SHP77 treated with DMSO at 0.1 percent for 48 hours (cell line): ENCODE data around the gene STK11.

Source experiments
- DNase-seq: peaks from one replicate; lab custom pipeline; 2025; lab: John Stamatoyannopoulos, UW

Gene STK11

DNA sequence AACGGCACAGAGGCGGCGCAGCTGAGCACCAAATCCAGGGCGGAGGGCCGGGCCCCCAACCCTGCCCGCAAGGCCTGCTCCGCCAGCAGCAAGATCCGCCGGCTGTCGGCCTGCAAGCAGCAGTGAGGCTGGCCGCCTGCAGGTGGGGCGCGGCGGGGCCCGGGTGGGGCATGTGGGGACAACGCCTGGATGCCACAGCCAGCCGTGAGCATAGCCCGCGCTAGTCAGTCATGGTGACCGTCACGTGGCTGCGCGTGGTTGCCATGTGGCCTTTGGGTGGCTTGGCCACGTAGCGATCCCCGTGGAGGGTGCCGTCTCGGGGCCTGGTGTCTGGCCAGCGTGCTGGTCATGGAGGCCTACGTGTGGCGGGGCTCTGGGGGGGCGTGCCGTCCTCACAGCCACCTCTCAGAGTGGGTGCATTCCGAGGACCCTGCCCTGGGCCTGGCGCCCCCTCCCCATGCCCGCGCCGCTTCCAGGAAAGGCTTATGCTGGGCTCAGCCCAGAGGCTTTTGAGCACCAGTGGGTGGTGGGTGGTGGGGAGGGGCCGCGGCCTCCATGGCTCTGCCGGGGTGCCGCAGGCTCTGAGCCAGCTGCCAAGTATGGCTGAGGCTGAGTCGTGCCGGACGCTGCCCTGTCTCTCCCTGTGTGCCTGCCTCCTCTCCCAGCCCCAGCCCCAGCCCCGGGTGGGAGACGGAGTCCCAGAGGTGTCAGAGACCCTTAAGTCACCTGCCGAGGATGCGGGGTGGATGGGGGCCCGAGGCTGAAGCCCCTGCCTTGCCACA is 21.1 kb downstream of the STK11 start:
- no peak for DNase-seq

DNA sequence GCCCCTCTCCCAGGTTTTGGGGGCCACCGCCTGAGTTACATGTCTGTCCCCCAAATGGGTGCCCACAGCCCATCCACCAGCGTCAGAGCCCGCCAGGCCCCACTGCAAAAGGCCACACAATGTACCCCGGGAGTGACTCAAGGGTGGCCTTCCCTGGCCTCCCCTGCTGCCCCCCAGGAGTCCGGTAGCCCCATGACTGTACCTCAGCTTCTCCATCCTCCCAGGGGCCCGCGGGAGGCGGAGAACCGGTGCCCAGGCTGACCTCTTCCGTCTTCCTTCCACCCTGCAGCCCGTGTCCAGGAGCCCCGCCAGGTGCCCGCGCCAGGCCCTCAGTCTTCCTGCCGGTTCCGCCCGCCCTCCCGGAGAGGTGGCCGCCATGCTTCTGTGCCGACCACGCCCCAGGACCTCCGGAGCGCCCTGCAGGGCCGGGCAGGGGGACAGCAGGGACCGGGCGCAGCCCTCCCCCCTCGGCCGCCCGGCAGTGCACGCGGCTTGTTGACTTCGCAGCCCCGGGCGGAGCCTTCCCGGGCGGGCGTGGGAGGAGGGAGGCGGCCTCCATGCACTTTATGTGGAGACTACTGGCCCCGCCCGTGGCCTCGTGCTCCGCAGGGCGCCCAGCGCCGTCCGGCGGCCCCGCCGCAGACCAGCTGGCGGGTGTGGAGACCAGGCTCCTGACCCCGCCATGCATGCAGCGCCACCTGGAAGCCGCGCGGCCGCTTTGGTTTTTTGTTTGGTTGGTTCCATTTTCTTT is 21.9 kb downstream of the STK11 start:
- no peak for DNase-seq

DNA sequence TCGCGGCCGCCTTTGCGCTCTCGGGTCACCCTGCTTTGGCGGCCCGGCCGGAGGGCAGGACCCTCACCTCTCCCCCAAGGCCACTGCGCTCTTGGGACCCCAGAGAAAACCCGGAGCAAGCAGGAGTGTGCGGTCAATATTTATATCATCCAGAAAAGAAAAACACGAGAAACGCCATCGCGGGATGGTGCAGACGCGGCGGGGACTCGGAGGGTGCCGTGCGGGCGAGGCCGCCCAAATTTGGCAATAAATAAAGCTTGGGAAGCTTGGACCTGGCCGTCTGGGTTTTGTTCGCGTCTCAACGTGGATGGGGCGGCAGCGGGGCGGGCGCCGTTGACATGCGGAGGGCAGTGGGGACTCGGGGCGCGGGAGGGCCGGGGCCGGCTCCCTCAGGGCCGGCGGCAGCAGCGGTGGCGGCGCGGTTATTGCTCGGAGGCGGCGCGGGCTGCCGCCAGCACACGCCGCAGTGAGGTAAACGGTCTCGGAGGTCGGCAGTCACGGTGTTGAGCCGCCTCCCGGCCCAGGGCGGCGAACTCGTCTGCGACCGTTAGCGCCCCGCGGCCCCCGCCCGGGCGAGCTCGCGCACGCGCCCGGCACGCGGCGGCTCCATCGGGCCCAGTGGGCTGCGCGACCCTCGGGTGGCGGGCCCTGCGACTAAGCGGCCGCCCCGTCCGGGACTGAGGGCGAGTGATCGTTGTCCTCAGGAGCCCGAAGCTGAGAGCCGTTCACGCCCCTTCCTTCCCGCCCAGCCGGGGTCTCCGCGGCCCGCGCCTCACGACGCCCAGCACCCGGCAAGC is 22.8 kb downstream of the STK11 start:
- no peak for DNase-seq

DNA sequence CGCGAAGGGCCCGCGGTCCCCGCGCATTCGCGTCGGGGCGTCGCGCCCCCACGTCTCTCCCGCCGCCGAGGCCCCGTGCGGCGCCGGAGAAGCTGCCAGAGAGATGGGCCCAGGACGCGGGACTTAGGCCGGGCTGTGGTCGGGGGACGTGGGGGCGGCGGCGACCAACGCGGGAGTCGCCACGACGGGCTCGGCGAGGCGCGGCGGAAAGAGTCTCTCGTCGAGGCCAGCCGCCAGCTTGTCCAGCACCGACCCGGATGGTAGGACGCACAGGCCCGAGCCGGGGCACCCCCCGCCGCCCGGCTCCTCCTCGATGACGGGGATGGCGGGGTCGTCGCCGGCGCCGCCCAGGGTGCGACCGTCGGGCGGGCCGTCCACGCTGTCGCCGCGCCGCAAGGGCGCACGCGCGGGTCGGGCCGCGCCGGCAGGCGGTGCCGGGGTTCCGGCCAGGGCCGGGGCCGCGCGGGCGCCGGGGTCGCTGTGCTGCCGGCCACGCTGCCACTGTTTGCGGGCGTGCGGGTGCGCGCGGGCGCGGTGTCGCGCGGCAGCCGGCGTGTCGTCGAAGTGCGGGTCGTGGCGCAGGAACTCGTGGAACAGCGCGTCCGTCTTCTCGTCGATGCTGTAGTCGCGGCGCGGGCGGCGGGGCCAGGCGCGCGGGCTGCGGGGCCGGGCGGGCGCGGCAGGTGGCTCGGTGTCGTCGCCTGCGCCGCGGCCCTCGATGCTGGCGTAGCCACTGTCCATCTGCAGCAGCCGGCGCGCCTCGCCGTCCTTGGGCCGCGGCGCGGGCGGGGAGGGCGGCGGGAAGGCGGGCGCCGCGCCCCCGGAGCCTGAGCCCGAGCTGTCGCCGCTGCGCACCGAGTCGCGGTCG is 23.7 kb downstream of the STK11 start:
- DNase-seq = no peak

DNA sequence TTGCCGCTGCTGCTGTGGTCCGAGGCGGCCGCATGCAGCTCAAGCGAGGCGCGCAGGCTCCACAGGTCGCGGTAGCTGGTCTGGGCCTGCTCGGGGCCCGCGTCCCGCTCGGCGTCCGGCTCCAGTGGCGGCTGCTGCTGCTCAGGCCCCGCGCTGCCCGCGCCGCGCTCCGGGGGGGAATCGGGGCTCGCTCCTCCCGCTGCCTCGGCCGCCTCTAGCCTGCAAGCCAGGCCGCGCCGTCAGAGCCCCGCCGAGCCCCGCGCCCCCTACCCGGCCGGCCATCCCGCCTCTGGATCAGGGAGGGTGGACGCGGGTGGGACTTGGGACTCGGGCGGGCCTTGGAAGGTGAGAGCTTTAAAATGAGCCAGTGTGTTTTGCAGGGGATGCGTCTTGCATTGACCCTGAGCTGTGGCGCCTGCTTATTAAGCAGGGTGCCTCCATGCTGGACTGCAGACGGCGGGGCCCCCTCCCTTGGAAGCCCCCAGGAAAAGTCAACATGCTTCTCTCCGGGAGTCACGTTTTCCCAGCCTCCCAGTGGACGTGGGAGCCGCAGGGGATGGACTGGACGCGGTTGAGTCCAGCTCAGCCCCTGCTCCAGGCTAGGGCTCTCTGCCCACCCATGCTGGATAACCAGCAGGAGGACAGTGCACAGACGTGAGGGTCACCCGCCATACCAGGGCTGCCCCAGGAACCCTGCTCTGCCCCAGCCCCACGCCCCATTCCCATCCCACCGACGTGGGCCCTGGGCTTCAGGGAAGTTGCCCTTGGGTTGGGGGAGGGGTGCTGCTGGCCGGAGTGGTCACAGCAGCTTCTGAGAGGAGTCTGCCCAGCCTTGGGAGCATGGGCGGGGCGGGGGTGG is 24.6 kb downstream of the STK11 start:
- DNase-seq = no peak

DNA sequence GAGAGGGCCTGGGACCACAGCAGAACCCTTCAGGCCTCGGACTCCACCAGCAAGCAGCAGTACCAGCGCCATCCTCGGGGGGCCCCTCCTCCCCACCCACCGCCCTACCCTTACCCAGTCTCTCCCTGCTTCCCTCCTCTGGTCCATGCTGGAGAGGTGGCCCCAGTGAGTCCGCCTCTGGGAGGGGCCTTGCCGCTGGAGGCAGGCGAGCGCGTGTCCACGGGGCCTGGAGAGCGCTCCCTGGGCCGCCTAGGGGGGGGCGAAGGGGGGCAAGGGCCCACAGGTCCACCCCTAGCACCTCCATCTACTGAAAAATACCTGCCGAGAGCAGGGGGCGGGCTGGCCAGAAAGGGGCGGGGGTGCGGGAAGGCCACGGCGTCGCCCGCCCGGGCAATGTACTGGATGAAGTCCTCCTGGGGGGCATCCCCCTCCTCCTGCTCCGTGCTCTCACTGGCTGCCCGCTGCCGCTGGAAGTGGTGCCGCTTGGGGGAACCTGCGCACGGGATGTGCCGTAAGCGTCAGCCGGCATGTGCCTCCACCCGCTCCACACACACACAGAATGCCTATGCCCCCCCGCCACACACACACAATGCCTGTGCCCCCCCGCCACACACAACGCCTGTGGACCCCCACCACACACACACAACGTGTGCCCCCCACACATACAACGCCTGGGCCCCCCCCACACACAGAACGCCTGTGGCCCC is 25.4 kb downstream of the STK11 start:
- no peak for DNase-seq

DNA sequence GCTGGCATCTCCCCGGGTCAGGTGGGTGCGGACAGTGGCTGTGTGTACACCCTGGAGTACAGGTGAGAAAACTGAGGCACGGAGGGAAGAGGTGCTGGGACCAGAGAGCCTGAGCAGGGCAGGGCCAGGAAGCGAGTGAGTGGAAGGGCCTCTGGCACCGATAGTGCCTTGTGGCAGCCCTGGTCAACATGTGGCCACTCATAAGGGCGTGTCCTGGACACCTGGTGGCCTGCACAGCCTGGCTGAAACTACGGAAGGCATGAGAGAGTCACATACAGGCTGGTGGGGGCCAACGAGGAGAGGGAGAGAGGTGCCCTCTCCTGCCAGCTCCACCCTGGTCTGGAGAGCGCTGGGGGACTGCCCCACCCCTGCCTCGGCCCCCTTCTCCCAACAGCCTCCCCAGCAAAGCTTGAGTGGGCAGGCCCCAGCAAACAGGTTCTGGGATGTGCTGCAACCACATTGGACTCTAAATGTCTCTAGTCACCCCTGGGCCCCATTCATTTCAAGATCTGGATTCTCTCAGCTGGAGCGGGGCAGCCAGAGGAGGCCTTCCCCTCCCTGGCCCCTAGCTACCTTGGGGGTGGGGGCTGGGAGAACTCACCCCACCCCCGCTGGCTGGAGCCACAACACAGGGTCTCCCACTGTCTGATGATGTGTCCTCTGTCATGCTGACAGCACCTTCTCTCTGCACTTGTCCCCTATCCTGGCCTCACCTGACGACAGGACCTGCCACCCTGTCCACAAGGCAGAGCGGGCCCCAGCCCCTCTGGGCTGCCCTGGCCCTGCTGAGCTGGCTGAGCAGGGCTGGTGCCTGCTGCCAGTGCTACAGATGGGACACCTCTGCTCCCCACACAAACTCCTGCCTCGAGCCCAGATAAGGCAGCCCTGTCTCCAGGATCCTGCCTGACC is 26.4 kb downstream of the STK11 start:
- DNase-seq = no peak

DNA sequence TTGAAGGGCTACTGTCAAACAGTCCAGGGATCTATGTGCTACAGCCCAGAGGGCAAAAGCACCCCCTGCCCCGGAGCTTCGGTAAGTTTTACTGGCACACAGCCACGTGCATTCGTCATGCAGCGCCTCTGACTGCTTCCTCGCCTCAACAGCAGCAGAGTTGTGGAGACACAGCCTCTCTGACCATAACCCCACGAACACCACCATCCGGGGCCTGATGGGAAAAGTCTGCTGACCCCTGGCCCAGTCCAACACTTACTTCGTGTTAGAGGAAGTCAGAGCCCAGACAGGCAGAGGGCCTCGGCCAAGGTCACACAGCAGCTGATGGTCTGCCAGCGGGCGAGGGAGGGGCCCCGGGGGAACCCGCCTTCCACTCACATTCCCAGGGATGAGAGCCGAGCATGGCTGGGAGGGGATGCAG is 27.1 kb downstream of the STK11 start:
- DNase-seq = no peak

DNA sequence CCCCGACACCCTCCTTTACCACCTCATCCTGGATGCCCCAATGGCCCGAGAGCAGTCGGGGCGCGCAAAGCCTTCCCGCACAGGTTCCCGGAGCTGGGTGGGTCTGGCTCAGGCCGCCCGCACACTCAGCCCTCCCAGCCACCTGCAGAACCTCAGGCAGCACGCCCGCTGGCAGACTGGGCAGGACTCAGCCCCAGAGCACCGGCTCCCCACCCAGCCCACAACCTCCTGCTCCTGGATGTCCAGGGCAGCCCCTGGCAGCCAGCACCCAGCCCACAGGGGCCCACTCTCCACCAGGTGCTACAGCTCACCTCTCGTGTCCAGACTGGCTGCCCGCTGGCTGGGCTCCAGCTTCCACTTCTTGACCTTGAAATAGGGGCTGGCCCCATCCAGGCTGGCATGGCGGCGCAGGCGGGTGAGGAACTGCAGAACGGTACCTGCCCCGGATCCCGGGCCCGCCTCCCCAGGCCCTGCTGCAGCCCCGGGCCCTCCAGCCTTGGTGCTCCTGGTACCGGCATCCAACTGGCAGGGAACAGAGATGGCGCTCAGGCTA is 27.6 kb downstream of the STK11 start:
- DNase-seq = no peak

DNA sequence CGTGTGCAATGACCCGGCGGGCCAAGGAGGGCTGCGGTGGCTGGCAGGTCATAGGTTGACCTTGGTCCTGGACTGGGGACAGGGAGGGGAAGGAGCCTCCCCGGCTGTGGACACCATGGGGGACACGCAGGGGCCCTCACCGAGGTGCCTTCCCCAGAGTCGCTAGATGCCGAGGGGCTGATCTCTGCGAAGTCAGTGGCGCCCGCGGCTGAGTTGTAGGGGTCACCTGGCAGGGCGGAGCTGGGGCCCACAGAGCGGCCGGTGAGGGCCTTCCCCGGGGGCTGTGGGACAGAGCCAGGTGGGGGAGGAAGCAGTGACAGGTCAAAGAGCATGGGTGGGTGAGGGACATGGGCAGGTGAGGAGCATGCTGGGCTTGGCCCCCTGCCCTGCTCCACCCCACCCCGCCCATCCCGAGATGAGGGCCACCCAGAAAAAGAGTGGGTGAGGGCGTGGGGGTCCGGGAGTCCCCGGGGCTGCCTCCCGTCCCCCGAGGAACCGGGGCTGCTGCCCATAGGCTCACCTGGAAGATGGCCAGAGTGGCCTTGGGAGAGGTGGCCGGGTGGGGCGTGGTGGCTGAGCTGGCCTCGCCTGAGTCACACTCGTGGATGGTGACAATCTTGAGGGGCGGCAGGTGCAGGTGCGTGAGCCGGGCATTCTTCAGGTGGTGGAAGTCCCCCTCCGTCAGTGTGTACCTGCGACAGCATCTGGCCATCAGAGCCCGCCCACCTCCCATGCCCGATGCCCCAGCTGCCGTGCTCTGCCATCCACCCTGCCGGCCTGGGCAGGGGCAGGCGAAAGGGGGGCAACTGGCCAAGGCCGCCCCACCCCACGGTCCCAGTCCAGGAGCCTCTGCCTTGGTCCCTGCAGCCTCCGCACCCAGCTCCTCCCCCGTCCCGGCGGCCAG is 28.7 kb downstream of the STK11 start:
- no peak for DNase-seq

DNA sequence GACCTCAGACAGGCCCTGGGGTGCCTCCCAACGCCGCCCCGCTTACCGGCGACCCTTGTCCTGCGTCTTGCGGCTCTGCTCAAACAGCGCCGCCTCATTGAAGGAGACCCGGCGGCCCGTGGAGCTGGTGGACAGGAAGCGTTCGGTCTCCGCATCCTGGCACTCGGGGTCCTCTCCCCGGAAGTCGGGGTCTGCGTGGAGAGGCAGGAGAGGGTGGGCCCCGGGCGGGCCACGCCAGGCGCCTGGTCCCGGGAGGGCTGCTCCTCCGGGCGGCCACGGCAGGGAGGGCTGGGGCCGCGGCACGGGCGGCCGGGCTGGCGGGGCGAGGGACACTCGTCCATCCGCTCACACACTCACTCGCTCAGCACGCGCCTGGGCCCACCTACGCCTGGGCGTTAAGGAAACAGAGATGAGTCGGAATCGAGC is 29.4 kb downstream of the STK11 start:
- DNase-seq = no peak

DNA sequence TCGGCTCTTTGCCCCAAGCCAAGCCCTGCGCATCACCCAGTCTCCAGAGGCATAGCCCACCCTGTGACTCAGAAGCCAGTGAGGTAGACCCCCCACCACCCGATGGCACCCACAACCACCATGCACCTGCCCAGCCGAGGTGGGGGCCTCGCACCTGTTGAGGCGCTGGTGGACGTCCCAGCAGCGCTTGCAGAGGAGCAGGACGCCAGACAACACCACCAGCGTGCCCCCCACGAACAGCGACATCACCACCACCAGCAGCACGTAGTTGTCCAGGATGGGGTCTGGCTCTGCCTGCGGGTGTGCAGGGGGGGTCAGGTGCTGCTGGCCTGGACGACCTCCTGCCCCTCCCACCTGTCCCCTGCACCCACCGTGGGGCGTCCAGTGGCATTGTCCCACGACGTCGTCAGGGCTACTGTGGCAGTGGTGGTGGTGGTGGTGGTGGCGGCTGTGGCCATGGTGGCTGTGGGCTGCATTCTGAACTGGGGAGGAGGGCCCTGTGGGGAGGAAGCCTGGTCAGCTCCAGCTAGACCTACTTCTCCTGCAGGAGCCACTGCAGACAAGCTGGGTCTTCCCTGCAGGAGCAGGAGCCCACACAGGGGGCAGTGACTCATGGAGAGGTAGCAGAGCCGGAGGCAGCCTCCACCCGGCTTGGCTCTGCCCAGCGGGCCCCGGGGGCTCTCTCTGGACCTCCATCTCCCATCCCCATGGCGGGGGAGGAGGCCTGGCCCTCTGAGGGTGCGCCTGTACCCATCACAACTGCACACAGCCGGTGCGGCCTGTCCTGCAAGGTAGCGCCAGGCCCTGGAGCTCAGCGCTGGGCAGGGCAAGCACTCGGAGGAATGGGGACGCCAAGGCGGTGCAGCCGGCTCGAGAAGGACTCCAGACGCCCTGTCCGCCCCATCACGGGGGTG is 30.3 kb downstream of the STK11 start:
- no peak for DNase-seq

DNA sequence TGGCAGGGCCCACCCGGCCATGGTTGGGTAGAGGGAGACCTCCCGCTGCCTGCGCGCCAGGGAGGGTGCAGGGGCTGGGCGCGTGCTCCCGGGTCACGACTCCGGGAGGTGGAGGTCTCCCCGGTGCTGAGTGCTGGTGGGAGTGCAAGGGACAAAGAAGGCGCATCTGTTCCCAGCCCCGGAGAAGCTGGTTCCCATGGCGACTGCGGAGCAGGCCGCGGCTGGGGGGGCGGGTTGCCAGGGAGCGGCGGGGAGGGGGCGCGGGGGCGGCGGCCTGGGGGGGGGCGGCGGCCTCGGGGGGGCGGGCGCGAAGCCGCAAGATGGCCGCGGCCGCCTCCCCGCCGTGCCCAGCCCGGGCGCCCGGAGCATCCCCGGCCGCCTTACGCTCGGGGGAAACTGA is 31.0 kb downstream of the STK11 start:
- no peak for DNase-seq

DNA sequence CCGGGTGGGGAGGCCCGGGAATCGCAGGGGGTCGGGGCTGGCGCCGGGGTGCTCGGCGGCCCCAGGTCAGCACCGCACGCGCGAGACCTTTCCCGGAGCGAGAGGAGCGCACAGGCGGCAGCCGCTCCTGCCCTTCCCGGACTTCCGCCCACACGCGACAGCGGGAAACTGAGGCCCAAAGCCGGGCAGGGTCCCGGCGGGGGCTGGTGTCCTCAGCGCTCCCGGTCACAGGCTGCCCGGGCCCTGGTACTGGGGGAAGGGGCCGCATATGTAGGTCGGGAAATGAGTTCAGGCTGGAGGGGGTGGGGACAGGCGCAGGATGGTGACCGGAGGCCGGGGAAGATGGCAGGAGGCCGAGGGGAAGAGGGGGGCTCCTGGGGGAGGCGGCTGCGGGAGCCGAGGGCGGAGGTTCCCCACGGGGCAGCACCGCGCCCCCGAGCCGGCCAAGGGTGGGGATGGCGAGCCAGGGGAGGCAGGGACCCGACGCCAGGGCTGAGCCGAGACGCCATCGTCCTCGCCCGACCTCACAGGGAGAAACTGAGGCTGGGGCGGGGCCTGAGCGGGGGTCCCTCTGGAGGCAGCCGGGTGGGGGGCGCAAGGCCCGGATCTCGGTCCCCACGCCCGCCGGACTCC is 31.6 kb downstream of the STK11 start:
- DNase-seq = no peak

DNA sequence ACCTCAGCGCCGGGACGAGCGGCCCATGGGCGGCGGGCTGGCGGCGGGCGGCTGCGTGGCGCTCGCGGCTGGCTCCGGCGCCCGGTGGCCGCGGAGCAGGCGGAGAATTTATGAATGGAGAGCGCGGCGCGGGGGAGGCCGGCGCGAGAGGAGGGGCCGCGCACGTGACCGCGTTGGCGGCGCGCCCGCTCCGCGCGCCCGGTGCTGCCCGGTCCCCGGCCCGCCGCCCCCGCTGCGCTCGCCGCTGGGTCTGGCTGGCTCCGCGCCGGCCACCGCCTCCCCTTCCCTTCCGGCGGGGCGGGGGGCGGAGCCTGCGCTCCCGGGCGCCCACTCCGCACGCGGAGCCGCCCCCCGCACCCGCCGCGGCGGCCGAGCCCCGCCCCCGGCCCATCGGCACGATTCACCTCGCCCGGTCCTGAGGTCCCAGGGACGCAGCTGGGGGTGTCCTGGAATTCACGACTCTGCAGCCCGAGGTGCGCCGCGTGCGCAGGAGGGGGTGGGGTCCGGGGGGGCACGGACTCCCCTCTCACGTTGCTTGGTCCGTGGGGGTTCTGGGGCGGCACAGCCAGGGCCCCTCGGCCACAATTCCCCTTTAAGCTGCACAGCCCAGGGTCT is 32.3 kb downstream of the STK11 start, which contains the start of gene CBARP:
TSS of gene CBARP (minus strand) at position 252 of the 615 bp plus-strand sequence. CDS start 1,905 bp downstream, outside the sequence.
- DNase-seq = no peak
